Fibroblast of lung (primary cell): Measurements from ENCODE around the gene RAC2.

Experiments
- EZH2 ChIP-seq: IDR thresholded peaks from 2 replicates; pipeline ENCODE4 v1.5.1; 2012; ENCODE audit warnings: low read length, control low read depth, mild to moderate bottlenecking; ENCODE audit errors: missing control alignments
- TF ChIP-seq, protein P1 (sequence below), 2 donors: IDR thresholded peaks in 1 of 2; conservative IDR thresholded peaks in 1 of 2; 1 replicate in 1 of 2; 2 replicates in 1 of 2; pipeline ENCODE4 v1.5.1; 2011 to 2012; ENCODE audit warnings: low read length in 2 of 2, control low read depth in 1 of 2, inconsistent platforms in 1 of 2, low read depth in 1 of 2, mild to moderate bottlenecking in 1 of 2

- TF ChIP-seq, protein P1, sequence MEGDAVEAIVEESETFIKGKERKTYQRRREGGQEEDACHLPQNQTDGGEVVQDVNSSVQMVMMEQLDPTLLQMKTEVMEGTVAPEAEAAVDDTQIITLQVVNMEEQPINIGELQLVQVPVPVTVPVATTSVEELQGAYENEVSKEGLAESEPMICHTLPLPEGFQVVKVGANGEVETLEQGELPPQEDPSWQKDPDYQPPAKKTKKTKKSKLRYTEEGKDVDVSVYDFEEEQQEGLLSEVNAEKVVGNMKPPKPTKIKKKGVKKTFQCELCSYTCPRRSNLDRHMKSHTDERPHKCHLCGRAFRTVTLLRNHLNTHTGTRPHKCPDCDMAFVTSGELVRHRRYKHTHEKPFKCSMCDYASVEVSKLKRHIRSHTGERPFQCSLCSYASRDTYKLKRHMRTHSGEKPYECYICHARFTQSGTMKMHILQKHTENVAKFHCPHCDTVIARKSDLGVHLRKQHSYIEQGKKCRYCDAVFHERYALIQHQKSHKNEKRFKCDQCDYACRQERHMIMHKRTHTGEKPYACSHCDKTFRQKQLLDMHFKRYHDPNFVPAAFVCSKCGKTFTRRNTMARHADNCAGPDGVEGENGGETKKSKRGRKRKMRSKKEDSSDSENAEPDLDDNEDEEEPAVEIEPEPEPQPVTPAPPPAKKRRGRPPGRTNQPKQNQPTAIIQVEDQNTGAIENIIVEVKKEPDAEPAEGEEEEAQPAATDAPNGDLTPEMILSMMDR (conservative IDR thresholded peaks at IDR 0.05 in 1 of 2, IDR thresholded peaks at IDR 0.05 in 1 of 2; ENCODE audit: low read depth in 1 of 2, low read length in 2 of 2), result no peak
- TF ChIP-seq EZH2, result no peak
These were observed 30.4 kb upstream of the RAC2 start for GRCh38 chr22:37274380-37274862.
